SJSA1 (cell line): ENCODE measurements around the gene ENTPD8. TPM values are rescaled to one million over a fixed set of nuclear protein-coding genes. Genes with fewer than 3 reads are reported as not detected.
"Not testable (repeated sequence)": the region's sequence is repeated elsewhere in the genome, so short reads cannot be mapped to it uniquely, and the experiment has no call there.

ENCODE experiments used
- DNase-seq, 2 experiments: peaks; one replicate each; pipeline ENCODE4 v3.0.0-alpha.2; 2015 to 2020; ENCODE audit warnings: low spot score in 2 of 2, low read depth in 1 of 2
- H3K27ac ChIP-seq: fragments of 250-450 bp; sonication (Bioruptor Pico); 2 replicates; pipeline ENCODE4 v1.5.1; 2020; ENCODE audit warnings: mild to moderate bottlenecking, moderate library complexity
- H3K27me3 ChIP-seq: fragments of 250-450 bp; sonication (Bioruptor Pico); replicated peaks from 2 replicates; pipeline ENCODE4 v1.5.1; 2020; ENCODE audit warnings: mild to moderate bottlenecking, moderate library complexity
- H3K36me3 ChIP-seq: fragments of 250-450 bp; sonication (Bioruptor Pico); 2 replicates; pipeline ENCODE4 v1.5.1; 2020; ENCODE audit warnings: mild to moderate bottlenecking
- H3K4me1 ChIP-seq: fragments of 250-450 bp; sonication (Bioruptor Pico); replicated peaks from 2 replicates; pipeline ENCODE4 v1.6.1; 2021; ENCODE audit warnings: mild to moderate bottlenecking
- H3K4me3 ChIP-seq: fragments of 250-450 bp; sonication (Bioruptor Pico); 2 replicates; pipeline ENCODE4 v1.5.1; 2020; ENCODE audit warnings: mild to moderate bottlenecking
- H3K9me3 ChIP-seq: fragments of 250-450 bp; sonication (Bioruptor Pico); replicated peaks from 2 replicates; pipeline ENCODE4 v1.5.1; 2020; ENCODE audit warnings: mild to moderate bottlenecking
- total RNA-seq: library from RNA; depleted of rRNA; stranded (reverse); fragments of >200 nt; shearing (Covaris generic); gene quantifications from 2 replicates; pipeline ENCODE4 v1.2.3, GENCODE V29; 2014

The ENTPD8 gene
- total RNA-seq, 1 experiment from 2014 or later = not detected

GRCh38 chr9:137451264-137452005, 10.3 kb upstream of the ENTPD8 start:
- H3K9me3 ChIP-seq, H3K4me3 ChIP-seq, H3K27me3 ChIP-seq, H3K27ac ChIP-seq, DNase-seq: not testable (repeated sequence)
- Histone ChIP-seq H3K4me1 (peaks cover 11% of the 10 kb centered on the region), H3K36me3 (peaks cover 42% of the 10 kb centered on the region)

- not testable (repeated sequence) for H3K27me3 ChIP-seq, DNase-seq, H3K4me3 ChIP-seq, H3K27ac ChIP-seq, H3K4me1 ChIP-seq, H3K9me3 ChIP-seq
- H3K36me3 ChIP-seq = peaks cover 36% of the 10 kb centered on the region
Measured at GRCh38 chr9:137450539-137451222, 9.5 kb upstream of the ENTPD8 start.

- DNase-seq = no peak
- H3K9me3 ChIP-seq = no peaks in the 10 kb centered on the region
- no peak overlapping the region for H3K27ac ChIP-seq
- H3K4me1 ChIP-seq = peaks cover 5% of the 10 kb centered on the region
- H3K4me3 ChIP-seq = no peak overlapping the region
- no peaks in the 10 kb centered on the region for H3K27me3 ChIP-seq
- peaks cover 29% of the 10 kb centered on the region for H3K36me3 ChIP-seq
Measured at GRCh38 chr9:137449931-137450538, 8.9 kb upstream of the ENTPD8 start.

GRCh38 chr9:137449081-137449844, 8.1 kb upstream of the ENTPD8 start:
- no peak for DNase-seq
- H3K4me1 ChIP-seq = peaks cover 5% of the 10 kb centered on the region
- H3K27ac ChIP-seq = no peak overlapping the region
- no peak overlapping the region for H3K4me3 ChIP-seq
- no peaks in the 10 kb centered on the region for H3K27me3 ChIP-seq
- peaks cover 24% of the 10 kb centered on the region for H3K36me3 ChIP-seq
- no peaks in the 10 kb centered on the region for H3K9me3 ChIP-seq

- Histone ChIP-seq H3K27ac (no peak overlapping the region), H3K36me3 (peaks cover 22% of the 10 kb centered on the region), H3K4me1 (peaks cover 5% of the 10 kb centered on the region), H3K9me3 (no peaks in the 10 kb centered on the region), H3K4me3 (no peak overlapping the region), H3K27me3 (no peaks in the 10 kb centered on the region)
- no peak for DNase-seq
Measured at GRCh38 chr9:137448602-137448962, 7.4 kb upstream of the ENTPD8 start.

- no peaks in the 10 kb centered on the region for H3K9me3 ChIP-seq
- H3K36me3 ChIP-seq = peaks cover 16% of the 10 kb centered on the region
- H3K27ac ChIP-seq = no peak overlapping the region
- H3K4me1 ChIP-seq = peaks cover 5% of the 10 kb centered on the region
- no peak overlapping the region for H3K4me3 ChIP-seq
- no peak for DNase-seq
- H3K27me3 ChIP-seq = peaks cover under 1% of the 10 kb centered on the region; the same call in 1 of the 2 replicates
Measured at GRCh38 chr9:137447722-137448601, 6.8 kb upstream of the ENTPD8 start.

- Histone ChIP-seq H3K27me3 (peaks cover 8% of the 10 kb centered on the region), H3K36me3 (peaks cover 10% of the 10 kb centered on the region), H3K4me3 (no peak overlapping the region), H3K4me1 (peaks cover 5% of the 10 kb centered on the region), H3K9me3 (no peaks in the 10 kb centered on the region), H3K27ac (no peak overlapping the region)
- DNase-seq = no peak
Measured at GRCh38 chr9:137446851-137447471, 5.8 kb upstream of the ENTPD8 start.

- DNase-seq = no peak
- Histone ChIP-seq H3K27ac (no peak overlapping the region), H3K27me3 (peaks cover 9% of the 10 kb centered on the region), H3K4me3 (no peak overlapping the region), H3K9me3 (no peaks in the 10 kb centered on the region), H3K4me1 (peaks cover 9% of the 10 kb centered on the region), H3K36me3 (peaks cover 10% of the 10 kb centered on the region)
Measured at GRCh38 chr9:137445930-137446431, 4.8 kb upstream of the ENTPD8 start.

GRCh38 chr9:137445275-137445807, 4.2 kb upstream of the ENTPD8 start:
- H3K27me3 ChIP-seq = peaks cover 9% of the 10 kb centered on the region
- peaks cover 9% of the 10 kb centered on the region for H3K4me1 ChIP-seq
- DNase-seq = peak; percentile 68 to 76
- no peak overlapping the region for H3K4me3 ChIP-seq
- H3K36me3 ChIP-seq = peaks cover 10% of the 10 kb centered on the region
- H3K27ac ChIP-seq = no peak overlapping the region
- no peaks in the 10 kb centered on the region for H3K9me3 ChIP-seq

- no peak for DNase-seq
- peaks cover 3% of the 10 kb centered on the region for H3K36me3 ChIP-seq
- H3K9me3 ChIP-seq = no peaks in the 10 kb centered on the region
- H3K27me3 ChIP-seq = peaks cover 9% of the 10 kb centered on the region
- no peak overlapping the region for H3K27ac ChIP-seq
- no peak overlapping the region for H3K4me3 ChIP-seq
- peaks cover 9% of the 10 kb centered on the region for H3K4me1 ChIP-seq
Measured at GRCh38 chr9:137444106-137444790, 3.1 kb upstream of the ENTPD8 start.

GRCh38 chr9:137441935-137442321, 771 bp upstream of the ENTPD8 start:
- Histone ChIP-seq H3K9me3 (no peaks in the 10 kb centered on the region), H3K36me3 (no peaks in the 10 kb centered on the region), H3K27me3 (peaks cover 9% of the 10 kb centered on the region), H3K27ac (no peak overlapping the region), H3K4me3 (no peak overlapping the region), H3K4me1 (peaks cover 9% of the 10 kb centered on the region)
- no peak for DNase-seq

GRCh38 chr9:137439158-137439714, 1.9 kb downstream of the ENTPD8 start:
- DNase-seq = no peak
- H3K4me1 ChIP-seq = peaks cover 13% of the 10 kb centered on the region
- H3K36me3 ChIP-seq = no peaks in the 10 kb centered on the region
- no peak overlapping the region for H3K4me3 ChIP-seq
- peaks cover 9% of the 10 kb centered on the region for H3K27me3 ChIP-seq
- H3K27ac ChIP-seq = no peak overlapping the region
- H3K9me3 ChIP-seq = no peaks in the 10 kb centered on the region
